Right lobe of liver (tissue), 4 donors: ENCODE results near the gene APOOL.
"Not testable (repeated sequence)": the region's sequence is repeated elsewhere in the genome, so short reads cannot be mapped to it uniquely, and the experiment has no call there.

Experiments
- CTCF ChIP-seq, 4 donors: fragments of 200-600 bp in 3 of 4; fragments of 450-650 bp in 1 of 4; IDR thresholded peaks; one replicate each; pipeline versions ENCODE4 v1.5.1 to v1.8.0; 2016 to 2022; ENCODE audit warnings: antibody characterized with exemption in 4 of 4, mild to moderate bottlenecking in 2 of 4
- POLR2A ChIP-seq: fragments of 450-650 bp; IDR thresholded peaks from one replicate; pipeline ENCODE4 v1.6.1; 2017; ENCODE audit warnings: antibody characterized with exemption, mild to moderate bottlenecking
- donor health status: DM: no; HTN: no; CAD: no.
- donor health status: DM: no; HTN: no; CAD: no.
- donor health status: DM: no; HTN: yes; CAD: no.

- not testable (repeated sequence) for TF ChIP-seq POLR2A; CTCF (IDR thresholded peaks at IDR 0.05)
Observed at GRCh38 chrX:84991739-84992138, 11.9 kb upstream of the APOOL start.
